ENCODE results near the gene GALR3.

GALR3 gene

GRCh38 chr22:37849089-37849751 is 26.0 kb downstream of the GALR3 start, which contains the start of gene EIF3L:
Gene EIF3L, plus strand, starts transcription at chr22:37849419. Its CDS starts 31 bp downstream, at chr22:37849450.
- ChIA-PET POLR2A (interaction anchor here (0.6 to 1.6 kb wide), 6 partner anchors 10 to 191 kb away, joined by 3 to 8 read pairs (median 4); partner anchors contain the start of genes GCAT and PDXP), CTCF (interaction anchor here (1.4 to 1.5 kb wide), 2 partner anchors 14 to 31 kb away, joined by 14 to 15 read pairs; no protein-coding TSS in a partner anchor)
- Histone ChIP-seq H3K4me3 (ENCODE audit: low read depth, low read length) (peak within 1 kb of the TSS; percentile 82), H3K4me1 (ENCODE audit: control insufficient read depth, insufficient read depth, low read length) (peaks cover 2% of the 10 kb centered on the region; the same call in 1 of the 2 replicates), H3K36me3 (ENCODE audit: control insufficient read depth in 2 of 2, insufficient read depth in 1 of 2, low read length in 2 of 2) (peaks cover 30 to 42% of the 10 kb centered on the region in 2 experiments), H3K9me3 (ENCODE audit: control insufficient read depth, insufficient read depth, low read depth, low read length) (no peaks in the 10 kb centered on the region), H3K27ac (ENCODE audit: extremely low read depth, low read depth, low read length) (peak within 1 kb of the TSS; percentile 75)
- TF ChIP-seq CTCF (tag by site-specific recombination; IDR thresholded peaks at IDR 0.05) (no peak), ZNF37A (tag by site-specific recombination; IDR thresholded peaks at IDR 0.05) (no peak), PRDM10 (tag by site-specific recombination; IDR thresholded peaks at IDR 0.05) (peak; percentile 19; the same call in 1 of the 2 replicates), ZNF16 (tag by site-specific recombination; IDR thresholded peaks at IDR 0.05; ENCODE audit: low read depth) (no peak), INSM2 (tag by site-specific recombination; IDR thresholded peaks at IDR 0.05) (peak; percentile 34; the same call in 1 of the 2 replicates), SP2 (tag by site-specific recombination; IDR thresholded peaks at IDR 0.05) (peak; percentile 90), ZNF501 (tag by site-specific recombination; IDR thresholded peaks at IDR 0.05) (peak; percentile 94; the same call in 1 of the 2 replicates), RBAK (tag by site-specific recombination; IDR thresholded peaks at IDR 0.05) (no peak), PRDM2 (tag by site-specific recombination; IDR thresholded peaks at IDR 0.05; ENCODE audit: borderline replicate concordance) (no peak), ZNF510 (tag by site-specific recombination; IDR thresholded peaks at IDR 0.05; ENCODE audit: insufficient replicate concordance) (no peak), ZSCAN4 (tag by site-specific recombination; IDR thresholded peaks at IDR 0.05) (peak; percentile 32; the same call in 1 of the 2 replicates), ZNF837 (tag by site-specific recombination; IDR thresholded peaks at IDR 0.05) (no peak), ZNF248 (tag by site-specific recombination; IDR thresholded peaks at IDR 0.05) (no peak), ZNF362 (tag by site-specific recombination; IDR thresholded peaks at IDR 0.05) (no peak), ZNF626 (tag by site-specific recombination; IDR thresholded peaks at IDR 0.05) (no peak), ZNF610 (tag by site-specific recombination; IDR thresholded peaks at IDR 0.05; ENCODE audit: borderline replicate concordance) (peak; percentile 87; the same call in 1 of the 2 replicates), HOXD13 (CRISPR knock-in tag; IDR thresholded peaks at IDR 0.05; ENCODE audit: borderline replicate concordance) (no peak), ZNF18 (tag by site-specific recombination; IDR thresholded peaks at IDR 0.05) (peak; percentile 97), ZNF202 (tag by site-specific recombination; IDR thresholded peaks at IDR 0.05; ENCODE audit: borderline replicate concordance) (no peak)

Data from HEK293 (cell line).